ENCODE measurements around the gene ACER3. TPM values are rescaled to one million over a fixed set of nuclear protein-coding genes. Genes with fewer than 3 reads are reported as not detected.
"Not testable (repeated sequence)": the region's sequence is repeated elsewhere in the genome, so short reads cannot be mapped to it uniquely, and the experiment has no call there.

ACER3 gene
- total RNA-seq, 2 donors from 2014 or later: 38.9 to 55.5 TPM

GRCh38 chr11:76835036-76835435 lies 25.7 kb upstream of the ACER3 start:
- DNase-seq (no peak), ATAC-seq (no peak)
- intact Hi-C loops (cut with DNase I, micrococcal nuclease): no loop called here

- DNase-seq (peak; percentile 75 to 84), ATAC-seq (peak; percentile 83)
- intact Hi-C loops (cut with DNase I, micrococcal nuclease): no loop called here
Observed at GRCh38 chr11:76835928-76836612, 24.6 kb upstream of the ACER3 start.

- DNase-seq (peak; percentile 42 to 45), ATAC-seq (peak; percentile 61)
- intact Hi-C loops (cut with DNase I, micrococcal nuclease): no loop called here
Observed at GRCh38 chr11:76836613-76837291, 24.0 kb upstream of the ACER3 start.

- intact Hi-C loops (cut with DNase I, micrococcal nuclease): no loop called here
- DNase-seq (no peak), ATAC-seq (no peak)
Observed at GRCh38 chr11:76837696-76838677, 22.7 kb upstream of the ACER3 start.

- intact Hi-C loops (cut with DNase I, micrococcal nuclease): no loop called here
- no peak for DNase-seq
- no peak for ATAC-seq
Observed at GRCh38 chr11:76838678-76839068, 22.0 kb upstream of the ACER3 start.

- ATAC-seq (peak; percentile 83), DNase-seq (peak; percentile 45 to 57)
- intact Hi-C loops (cut with DNase I, micrococcal nuclease): no loop called here
Observed at GRCh38 chr11:76839311-76839710, 21.4 kb upstream of the ACER3 start.

- DNase-seq (no peak), ATAC-seq (no peak)
- intact Hi-C loops (cut with DNase I, micrococcal nuclease): no loop called here
Observed at GRCh38 chr11:76841923-76842452, 18.7 kb upstream of the ACER3 start.

- ATAC-seq (no peak), DNase-seq (no peak)
- intact Hi-C loops (cut with DNase I, micrococcal nuclease): no loop called here
Observed at GRCh38 chr11:76843907-76844306, 16.8 kb upstream of the ACER3 start.

GRCh38 chr11:76844511-76844910 lies 16.2 kb upstream of the ACER3 start:
- intact Hi-C loops (cut with DNase I, micrococcal nuclease): no loop called here
- peak; percentile 10 for ATAC-seq
- DNase-seq: no peak

- DNase-seq: no peak
- intact Hi-C loops (cut with DNase I, micrococcal nuclease): no loop called here
- peak; percentile 89 for ATAC-seq
Observed at GRCh38 chr11:76845069-76845468, 15.6 kb upstream of the ACER3 start.

- intact Hi-C loops (cut with DNase I, micrococcal nuclease): no loop called here
- DNase-seq: no peak
- ATAC-seq: peak; percentile 58
Observed at GRCh38 chr11:76846441-76846840, 14.3 kb upstream of the ACER3 start.

- ATAC-seq (no peak), DNase-seq (no peak)
- intact Hi-C loops (cut with DNase I, micrococcal nuclease): no loop called here
Observed at GRCh38 chr11:76849376-76849775, 11.3 kb upstream of the ACER3 start.

GRCh38 chr11:76850130-76850529 lies 10.6 kb upstream of the ACER3 start:
- DNase-seq: no peak
- intact Hi-C loops (cut with DNase I, micrococcal nuclease): no loop called here
- ATAC-seq: no peak

GRCh38 chr11:76850815-76851214 lies 9.9 kb upstream of the ACER3 start:
- DNase-seq: no peak
- ATAC-seq: no peak
- intact Hi-C loops (cut with DNase I, micrococcal nuclease): no loop called here

- intact Hi-C loops (cut with DNase I, micrococcal nuclease): no loop called here
- no peak for ATAC-seq
- DNase-seq: no peak
Observed at GRCh38 chr11:76854709-76855108, 6.0 kb upstream of the ACER3 start.

- ATAC-seq; DNase-seq; intact Hi-C loops (cut with DNase I, micrococcal nuclease): not testable (repeated sequence)
Observed at GRCh38 chr11:76855670-76856069, 5.0 kb upstream of the ACER3 start.

- intact Hi-C loops (cut with DNase I, micrococcal nuclease): no loop called here
- ATAC-seq (no peak), DNase-seq (no peak)
Observed at GRCh38 chr11:76856106-76856505, 4.6 kb upstream of the ACER3 start.

- DNase-seq (no peak), ATAC-seq (no peak)
- intact Hi-C loops (cut with DNase I, micrococcal nuclease): no loop called here
Observed at GRCh38 chr11:76856571-76856970, 4.1 kb upstream of the ACER3 start.

- intact Hi-C loops (cut with DNase I, micrococcal nuclease): no loop called here
- ATAC-seq (no peak), DNase-seq (no peak)
Observed at GRCh38 chr11:76857781-76858410, 2.8 kb upstream of the ACER3 start.

All from left colon (tissue), 2 donors.